K562 (cell line): ENCODE data around the gene RNU6-9. TPM values are rescaled to one million over a fixed set of nuclear protein-coding genes. Genes with fewer than 3 reads are reported as not detected.

Experiments
- AFF4 ChIP-seq: sonication (generic); formaldehyde crosslinking; IDR thresholded peaks from 2 replicates; pipeline ENCODE4 v1.8.0; 2023; ENCODE audit warnings: mild to moderate bottlenecking, missing genetic modification reagents
- EP400 ChIP-seq: fragments of 450-650 bp; IDR thresholded peaks from 2 replicates; pipeline ENCODE4 v1.6.1; 2017; ENCODE audit warnings: antibody characterized with exemption, mild to moderate bottlenecking, moderate library complexity
- FIP1L1 ChIP-seq: fragments of 200-400 bp; formaldehyde crosslinking; IDR thresholded peaks from 2 replicates; pipeline ENCODE4 v1.6.1; 2018; ENCODE audit warnings: mild to moderate bottlenecking, low read depth, low read length; ENCODE audit not compliant: poor library complexity, severe bottlenecking
- HNRNPLL ChIP-seq: fragments of 200-400 bp; formaldehyde crosslinking; IDR thresholded peaks from 2 replicates; pipeline ENCODE4 v1.6.1; 2017; ENCODE audit warnings: low read length, low read depth, mild to moderate bottlenecking; ENCODE audit not compliant: poor library complexity, severe bottlenecking
- JUN ChIP-seq, 2 experiments: sonication (generic) in 1 of 2; formaldehyde crosslinking in 1 of 2; IDR thresholded peaks; 2 replicates each; pipeline versions ENCODE4 v1.6.1 to v1.8.0; 2012 to 2022; ENCODE audit warnings: borderline replicate concordance in 2 of 2, mild to moderate bottlenecking in 2 of 2, improper control_type of control experiment in 1 of 2, low read depth in 1 of 2, low read length in 1 of 2, missing genetic modification reagents in 1 of 2
- JUNB ChIP-seq: fragments of 450-650 bp; formaldehyde crosslinking; conservative IDR thresholded peaks from 2 replicates; pipeline ENCODE4 v1.4.0; 2020; ENCODE audit warnings: mild to moderate bottlenecking
- L3MBTL2 ChIP-seq: fragments of 450-650 bp; IDR thresholded peaks from 2 replicates; pipeline ENCODE4 v1.6.1; 2016; ENCODE audit warnings: mild to moderate bottlenecking, moderate library complexity
- LEF1 ChIP-seq: fragments of 450-650 bp; IDR thresholded peaks from 2 replicates; pipeline ENCODE4 v1.6.1; 2016; ENCODE audit warnings: mild to moderate bottlenecking
- NFIC ChIP-seq: fragments of 450-650 bp; IDR thresholded peaks from 2 replicates; pipeline ENCODE4 v1.6.1; 2017; ENCODE audit warnings: mild to moderate bottlenecking, inconsistent platforms
- NUFIP1 ChIP-seq: fragments of 450-650 bp; IDR thresholded peaks from 2 replicates; pipeline ENCODE4 v1.6.1; 2018; ENCODE audit not compliant: partially characterized antibody
- PHF20 ChIP-seq: fragments of 450-650 bp; IDR thresholded peaks from 2 replicates; pipeline ENCODE4 v1.6.1; 2018; ENCODE audit not compliant: partially characterized antibody
- POLR3A ChIP-seq: IDR thresholded peaks from 2 replicates; pipeline ENCODE4 v1.6.1; 2011; ENCODE audit warnings: borderline replicate concordance, mild to moderate bottlenecking, moderate library complexity; ENCODE audit not compliant: insufficient read length, insufficient read depth; ENCODE audit errors: extremely low read depth
- PTTG1 ChIP-seq: fragments of 450-650 bp; IDR thresholded peaks from 2 replicates; pipeline ENCODE4 v1.6.1; 2016; ENCODE audit warnings: low read depth, mild to moderate bottlenecking, missing genetic modification characterization, missing compliant biosample characterization
- SFPQ ChIP-seq: fragments of 200-400 bp; formaldehyde crosslinking; IDR thresholded peaks from 2 replicates; pipeline ENCODE4 v1.6.1; 2017; ENCODE audit warnings: mild to moderate bottlenecking, low read depth, low read length, moderate library complexity
- SIN3B ChIP-seq: fragments of 450-650 bp; IDR thresholded peaks from 2 replicates; pipeline ENCODE4 v1.6.1; 2017; ENCODE audit warnings: low read depth, mild to moderate bottlenecking, moderate library complexity
- SIX5 ChIP-seq, 2 experiments: IDR thresholded peaks; 2 replicates each; pipeline ENCODE4 v1.6.1; 2011; ENCODE audit warnings: low read length in 2 of 2, borderline replicate concordance in 1 of 2, low read depth in 1 of 2, mild to moderate bottlenecking in 1 of 2, moderate library complexity in 1 of 2; ENCODE audit not compliant: insufficient read depth in 1 of 2
- SMAD2 ChIP-seq: fragments of 150-350 bp; IDR thresholded peaks from 2 replicates; pipeline ENCODE4 v1.6.1; 2014; ENCODE audit warnings: low read depth, mild to moderate bottlenecking, low read length
- SOX6 ChIP-seq: fragments of 450-650 bp; IDR thresholded peaks from 2 replicates; pipeline ENCODE4 v1.6.1; 2014; ENCODE audit warnings: mild to moderate bottlenecking
- SP1 ChIP-seq: sonication (generic); formaldehyde crosslinking; IDR thresholded peaks from 2 replicates; pipeline ENCODE4 v1.8.1; 2022; ENCODE audit warnings: mild to moderate bottlenecking, missing genetic modification reagents
- ZFP30 ChIP-seq: fragments of 250-450 bp; sonication (Bioruptor Pico); IDR thresholded peaks from 2 replicates; pipeline ENCODE4 v1.8.0; 2022; ENCODE audit warnings: moderate library complexity, mild to moderate bottlenecking, inconsistent platforms, borderline replicate concordance
- ZNF511 ChIP-seq: sonication (generic); formaldehyde crosslinking; IDR thresholded peaks from 2 replicates; pipeline ENCODE4 v1.8.0; 2022; ENCODE audit warnings: mild to moderate bottlenecking, missing genetic modification reagents
- polyA plus RNA-seq, 8 experiments: library from polyadenylated mRNA; depleted of rRNA in 4 of 8; stranded (reverse) in 5 of 8; unstranded in 3 of 8; fragments of >200 nt; fragmentation: Nextera tagmentation in 2 of 8; fragmentation: Illumina TruSeq in 1 of 8; extraction: Ambion mirVana in 2 of 8; extraction: Trizol in 1 of 8; gene quantifications; 2 replicates each; pipeline versions ENCODE4 v1.2.1 to v1.2.3, GENCODE V29; 2011 to 2014; ENCODE audit warnings: inconsistent platforms in 1 of 8, missing spikeins in 1 of 8
- total RNA-seq, 7 experiments: library from RNA; depleted of rRNA in 6 of 7; stranded (reverse); fragments of >200 nt in 6 of 7; fragmentation: Illumina TruSeq in 2 of 7; extraction: Trizol in 2 of 7; gene quantifications; 2 replicates each; pipeline versions ENCODE4 v1.2.1 to v1.2.3, GENCODE V29; 2011 to 2021; ENCODE audit warnings: low replicate concordance in 1 of 7

RNU6-9 gene
- total and polyA plus RNA-seq, 9 of the 15 experiments (the other 6 are each of a cell fraction or from before 2014, with no cell fraction given): not detected

DNA sequence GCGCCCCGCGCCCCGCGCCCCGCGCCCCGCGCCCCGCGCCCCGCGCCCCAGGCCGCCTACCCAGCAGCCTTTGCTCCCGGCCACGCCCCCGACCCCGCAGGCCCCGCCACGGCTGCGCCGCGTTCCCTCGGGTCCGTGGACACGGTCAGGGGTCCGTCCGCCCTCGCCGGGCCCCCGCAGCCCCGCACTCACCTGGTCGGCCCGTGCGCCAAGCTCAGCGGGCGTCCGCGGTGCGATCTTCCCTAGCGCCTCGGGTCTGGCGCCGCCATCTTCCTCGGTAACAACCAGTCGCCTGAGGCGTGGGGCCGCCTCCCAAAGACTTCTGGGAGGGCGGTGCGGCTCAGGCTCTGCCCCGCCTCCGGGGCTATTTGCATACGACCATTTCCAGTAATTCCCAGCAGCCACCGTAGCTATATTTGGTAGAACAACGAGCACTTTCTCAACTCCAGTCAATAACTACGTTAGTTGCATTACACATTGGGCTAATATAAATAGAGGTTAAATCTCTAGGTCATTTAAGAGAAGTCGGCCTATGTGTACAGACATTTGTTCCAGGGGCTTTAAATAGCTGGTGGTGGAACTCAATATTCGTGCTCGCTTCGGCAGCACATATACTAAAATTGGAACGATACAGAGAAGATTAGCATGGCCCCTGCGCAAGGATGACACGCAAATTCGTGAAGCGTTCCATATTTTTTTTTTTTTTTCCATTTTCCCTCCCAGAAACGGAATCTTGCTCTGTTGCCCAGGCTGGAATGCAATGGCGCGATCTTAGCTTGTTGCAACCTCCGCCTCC, at the start of gene RNU6-9, which contains the start of gene MED16 (continued):
- TF ChIP-seq POLR3A: peak; percentile 85
- TF ChIP-seq SIX5 (IDR thresholded peaks at IDR 0.05; ENCODE audit: borderline replicate concordance in 1 of 2, insufficient read depth in 1 of 2, low read depth in 1 of 2, low read length in 2 of 2): no peak
- TF ChIP-seq SOX6: 0 out of 2 replicates have a peak, but pooled peaks have one; percentile 51
- TF ChIP-seq PHF20: peak; percentile 13
- peak; percentile 90 for TF ChIP-seq SP1 (CRISPR knock-in tag)
- peak; percentile 63; the same call in 1 of the 2 replicates for TF ChIP-seq NFIC
- TF ChIP-seq SFPQ: no peak
- TF ChIP-seq LEF1: no peak
- 0 out of 2 replicates have a peak, but pooled peaks have one; percentile 66 for TF ChIP-seq AFF4
- peak; percentile 50 for TF ChIP-seq FIP1L1
- TF ChIP-seq HNRNPLL: peak; percentile 48
- peak; percentile 68 for TF ChIP-seq EP400
- no peak for TF ChIP-seq JUNB (CRISPR knock-in tag)
- TF ChIP-seq L3MBTL2: peak; percentile 69
- TF ChIP-seq PTTG1 (tag): no peak
- TF ChIP-seq ZFP30 (CRISPR knock-in tag): no peak
- TF ChIP-seq NUFIP1: no peak
- TF ChIP-seq ZNF511 (CRISPR knock-in tag): peak; percentile 55; the same call in 1 of the 2 replicates
- peak; percentile 90 for TF ChIP-seq SIN3B
- no peak for TF ChIP-seq SMAD2
- no peak for TF ChIP-seq JUN (IDR thresholded peaks at IDR 0.05; ENCODE audit: borderline replicate concordance, low read depth, low read length)
- peak; percentile 59; the same call in 1 of the 2 replicates for TF ChIP-seq JUN (CRISPR knock-in tag; IDR thresholded peaks at IDR 0.05; ENCODE audit: borderline replicate concordance)
